NCI-H1436 treated with DMSO at 0.1 percent for 48 hours (cell line): Measurements from ENCODE around the gene RNF217.
"Not testable (repeated sequence)": the region's sequence is repeated elsewhere in the genome, so short reads cannot be mapped to it uniquely, and the experiment has no call there.

ENCODE experiments used
- DNase-seq: peaks from one replicate; lab custom pipeline; 2025; lab: John Stamatoyannopoulos, UW

The RNF217 gene

DNA sequence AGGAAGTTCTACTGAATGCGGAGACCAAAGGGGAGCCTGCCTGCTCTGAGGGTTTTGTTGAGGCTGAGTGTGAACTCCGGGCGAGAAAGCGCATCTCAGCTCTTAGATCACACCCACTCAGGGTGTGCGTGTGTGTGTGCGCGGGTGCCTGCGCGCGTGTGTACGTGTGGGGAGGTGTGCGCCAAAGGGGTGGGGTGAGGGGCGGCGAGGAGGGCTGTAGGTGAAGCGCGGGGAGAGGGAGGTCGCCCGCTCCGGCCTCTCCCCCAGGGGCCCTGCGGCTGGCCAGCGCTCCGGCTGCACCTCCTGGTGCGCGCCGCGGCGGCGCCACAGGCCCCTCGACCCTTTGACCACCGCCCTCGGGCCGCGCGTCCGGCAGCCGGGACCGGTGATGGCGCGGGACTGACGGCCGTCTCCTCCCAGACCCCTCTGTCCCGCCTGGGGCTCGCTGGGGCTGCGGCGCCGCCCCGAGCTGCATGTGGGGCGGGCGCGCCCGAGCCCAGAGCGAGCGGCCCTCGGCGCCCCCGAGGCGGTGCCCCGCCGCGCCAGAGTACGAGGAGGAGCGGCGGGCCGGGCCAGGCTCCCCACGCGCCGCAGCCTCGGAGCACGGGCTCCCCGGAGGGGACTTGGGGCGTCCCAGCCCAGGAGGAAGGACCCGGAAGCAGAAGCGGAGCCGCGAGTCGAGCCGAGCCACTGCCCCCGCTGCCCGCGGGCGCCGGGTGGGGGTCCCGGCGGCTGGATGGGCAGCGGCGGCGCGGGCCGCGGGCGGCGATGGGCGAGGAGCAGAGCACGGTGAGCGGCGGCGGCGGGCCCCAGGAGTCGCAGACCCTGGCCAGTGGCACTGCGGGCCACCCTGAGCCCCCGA, at the start of gene RNF217:
Gene RNF217 (plus strand): TSS at position 661 of the 862 bp plus-strand sequence. CDS start 108 bp downstream, at position 769.
- DNase-seq, result no peak

DNA sequence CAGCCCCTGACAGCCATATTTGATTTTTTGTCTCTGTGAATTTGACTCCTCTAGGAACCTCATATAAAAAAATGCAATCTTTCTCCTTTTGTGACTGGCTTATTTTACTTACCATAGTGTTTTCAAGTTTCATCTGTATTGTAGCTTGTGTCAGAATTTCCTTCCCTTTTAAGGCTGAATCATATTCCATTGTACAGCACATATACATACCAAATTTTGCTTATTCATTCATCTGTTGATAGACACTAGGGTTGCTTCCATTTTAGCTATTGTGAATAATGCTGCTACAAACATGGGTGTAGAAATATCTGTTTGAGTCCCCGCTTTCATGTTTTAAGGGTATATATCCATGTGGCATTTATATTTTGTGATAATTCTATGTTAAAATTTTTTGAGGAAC, 49.2 kb upstream of the RNF217 start:
- no peak for DNase-seq

DNA sequence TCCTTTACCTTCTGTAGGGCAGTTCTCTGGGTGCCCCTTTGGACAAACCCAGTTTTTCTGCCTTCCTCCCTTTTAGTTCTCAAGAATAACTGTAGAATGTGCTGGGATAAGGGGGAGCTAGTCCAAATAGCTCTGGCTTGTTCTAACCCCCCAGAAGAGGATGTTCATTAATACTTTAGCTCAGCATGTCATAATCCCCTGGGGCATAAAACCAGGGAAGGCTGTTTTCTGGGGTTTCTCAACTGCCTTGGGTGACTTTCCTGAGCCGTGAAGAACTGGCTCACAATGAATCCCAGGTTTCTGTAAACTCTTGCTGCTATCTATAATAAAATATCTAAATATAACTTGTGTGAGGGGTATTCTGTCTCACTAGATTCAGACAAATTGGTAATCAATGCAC, 44.5 kb upstream of the RNF217 start:
- no peak for DNase-seq

- DNase-seq, result not testable (repeated sequence)
Measured at GRCh38 chr6:124919703-124920102, 42.5 kb upstream of the RNF217 start.

GRCh38 chr6:124924333-124924759, 37.9 kb upstream of the RNF217 start:
- no peak for DNase-seq

- no peak for DNase-seq
Measured at GRCh38 chr6:124926435-124926834, 35.8 kb upstream of the RNF217 start.

GRCh38 chr6:124927806-124928205, 34.4 kb upstream of the RNF217 start:
- no peak for DNase-seq

GRCh38 chr6:124928851-124929250, 33.4 kb upstream of the RNF217 start:
- no peak for DNase-seq

DNA sequence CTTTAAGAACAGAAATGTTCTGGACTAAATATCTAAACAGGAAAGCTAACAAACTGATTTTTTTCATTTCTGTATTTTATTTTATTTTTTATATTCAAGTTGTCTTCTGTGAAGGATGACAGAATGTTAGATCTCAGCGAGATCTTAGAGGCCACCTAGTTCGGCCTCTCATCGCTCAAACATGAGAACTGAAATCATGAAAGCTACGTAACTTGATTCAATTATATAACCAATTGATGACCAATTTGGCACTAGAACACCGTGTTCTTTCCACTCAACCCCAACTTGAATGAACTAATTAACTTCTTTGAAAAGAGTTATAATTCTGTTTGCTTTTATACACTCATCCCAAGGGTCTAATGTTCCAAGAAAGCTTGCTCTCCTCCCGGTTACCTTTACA, 24.6 kb upstream of the RNF217 start:
- DNase-seq, result no peak

DNA sequence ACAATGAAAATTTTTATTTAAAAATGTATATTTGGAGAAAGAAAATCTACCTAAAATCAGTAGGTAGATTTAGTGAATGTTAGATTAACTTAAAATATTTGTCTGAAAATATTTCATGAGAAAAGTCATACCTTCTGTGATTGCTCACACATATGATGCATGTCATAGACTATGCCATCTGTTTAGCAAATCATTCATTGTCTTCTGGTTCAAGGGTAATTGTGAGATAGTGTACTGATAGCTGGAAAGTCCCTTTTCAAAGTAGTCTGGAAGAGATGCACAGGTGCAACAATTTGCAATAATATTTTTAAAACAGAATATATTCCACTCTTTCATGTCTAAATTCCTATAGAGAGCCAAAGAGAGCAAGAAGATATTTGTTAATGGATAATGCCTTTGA, 21.0 kb upstream of the RNF217 start:
- DNase-seq, result no peak

DNA sequence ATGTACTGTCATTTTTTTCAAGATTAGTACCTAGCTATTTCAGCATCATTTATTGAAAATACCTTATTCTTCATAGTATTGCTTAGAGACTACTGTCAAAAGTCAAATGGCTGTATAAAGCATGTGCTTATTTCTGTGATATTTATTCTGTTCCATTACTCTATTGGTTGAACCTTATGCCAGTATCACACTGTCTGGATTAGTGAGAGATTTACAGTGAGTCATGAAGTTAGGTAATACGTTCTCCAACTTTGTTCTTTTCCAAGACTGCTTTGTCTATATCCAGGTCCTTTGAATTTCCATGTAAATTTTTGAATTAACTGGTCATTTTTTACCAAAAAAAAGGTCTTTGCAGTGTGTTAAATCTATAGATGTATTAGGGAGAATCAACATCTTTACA, 18.6 kb upstream of the RNF217 start:
- DNase-seq, result no peak

GRCh38 chr6:124947971-124948451, 14.2 kb upstream of the RNF217 start:
- DNase-seq, result no peak

DNA sequence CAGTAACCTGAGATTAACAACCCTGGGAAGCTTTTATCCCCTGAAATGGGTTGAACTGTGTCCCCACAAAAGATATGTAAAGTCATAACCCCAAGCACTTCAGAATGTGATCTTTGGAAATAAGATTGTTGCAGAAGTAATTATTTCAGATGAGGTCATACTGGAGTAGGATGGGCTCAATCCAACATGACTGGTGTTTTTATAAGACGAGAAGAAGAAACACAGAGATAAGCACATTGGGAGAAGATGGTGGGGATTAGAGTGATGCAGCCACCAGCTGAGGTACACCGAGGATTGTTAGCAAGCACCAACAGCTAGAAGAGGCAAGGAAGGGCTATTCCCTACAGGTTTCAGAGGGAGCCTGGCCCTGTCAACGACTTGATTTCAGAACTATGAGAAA, 12.5 kb upstream of the RNF217 start:
- DNase-seq, result no peak

DNA sequence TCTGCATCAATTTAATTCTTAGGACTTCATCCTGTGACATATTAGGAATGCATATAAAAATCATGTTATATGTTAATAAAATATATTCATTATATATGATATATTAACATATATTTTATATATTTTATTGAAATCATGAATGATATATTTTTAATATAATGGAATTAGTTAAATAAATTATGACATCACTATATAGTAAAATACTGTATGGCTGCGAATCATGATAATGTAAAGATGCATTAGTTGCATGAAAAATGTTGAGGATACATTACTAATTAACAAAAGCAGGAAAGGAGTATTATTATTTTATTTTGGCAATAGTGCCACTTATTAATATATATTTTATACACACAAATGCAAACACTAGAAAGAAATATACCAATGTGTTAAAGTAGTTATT, 8.4 kb upstream of the RNF217 start:
- DNase-seq, result no peak

DNA sequence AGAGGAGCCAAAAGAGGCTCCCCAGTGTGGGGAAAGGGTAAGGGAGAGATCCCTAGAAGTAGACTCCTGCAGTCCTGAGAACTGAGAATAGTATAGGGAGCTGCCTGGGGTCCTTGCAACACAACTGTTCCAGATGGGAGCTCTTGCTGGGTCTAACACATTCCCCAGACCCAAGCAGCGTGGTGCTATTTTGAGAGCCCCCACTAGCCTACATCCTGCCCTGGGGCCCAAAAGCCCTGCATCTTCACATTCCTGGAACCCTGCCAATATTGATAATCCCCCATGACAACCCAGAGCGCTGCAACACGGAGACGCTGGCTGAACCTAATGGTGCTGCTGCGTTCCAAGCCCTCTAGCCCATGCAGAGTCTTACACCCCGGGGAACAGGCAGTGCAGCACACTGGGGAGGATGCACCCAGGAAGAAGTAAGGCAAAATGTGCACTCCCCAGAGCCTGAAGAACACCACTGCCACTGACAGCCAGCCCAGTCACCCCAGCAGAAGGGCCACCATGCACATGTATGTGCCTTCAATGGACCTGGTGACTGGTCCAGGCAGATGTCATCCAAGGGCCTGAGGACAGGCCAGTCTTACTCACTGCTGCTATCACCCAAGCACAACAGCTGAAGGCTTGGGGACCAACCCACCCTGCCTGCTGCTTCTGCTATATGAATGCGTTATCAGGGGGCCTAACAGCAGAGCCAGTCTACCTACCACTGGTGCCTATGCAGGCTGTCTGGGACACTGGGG, 7.0 kb upstream of the RNF217 start:
- no peak for DNase-seq

- no peak for DNase-seq
Measured at GRCh38 chr6:124956018-124956417, 6.2 kb upstream of the RNF217 start.

DNA sequence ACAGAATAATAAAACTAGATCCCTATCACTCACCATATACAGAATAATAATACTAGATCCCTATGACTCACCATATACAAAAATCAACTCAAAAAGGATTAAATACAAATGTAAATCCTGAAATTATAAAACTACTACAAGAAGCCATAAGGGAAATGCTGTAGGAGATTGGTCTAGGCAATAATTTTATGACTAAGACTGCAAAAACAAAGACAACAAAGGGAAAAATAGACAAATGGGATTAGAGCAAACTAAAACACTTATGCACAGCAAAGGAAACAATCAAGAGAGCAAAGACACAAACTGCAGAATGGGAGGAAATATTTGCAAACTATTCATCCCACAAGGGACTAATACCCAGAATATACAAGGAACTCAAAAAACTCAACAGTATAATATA, 4.1 kb upstream of the RNF217 start:
- no peak for DNase-seq

- no peak for DNase-seq
Measured at GRCh38 chr6:124958759-124959354, 3.4 kb upstream of the RNF217 start.

DNA sequence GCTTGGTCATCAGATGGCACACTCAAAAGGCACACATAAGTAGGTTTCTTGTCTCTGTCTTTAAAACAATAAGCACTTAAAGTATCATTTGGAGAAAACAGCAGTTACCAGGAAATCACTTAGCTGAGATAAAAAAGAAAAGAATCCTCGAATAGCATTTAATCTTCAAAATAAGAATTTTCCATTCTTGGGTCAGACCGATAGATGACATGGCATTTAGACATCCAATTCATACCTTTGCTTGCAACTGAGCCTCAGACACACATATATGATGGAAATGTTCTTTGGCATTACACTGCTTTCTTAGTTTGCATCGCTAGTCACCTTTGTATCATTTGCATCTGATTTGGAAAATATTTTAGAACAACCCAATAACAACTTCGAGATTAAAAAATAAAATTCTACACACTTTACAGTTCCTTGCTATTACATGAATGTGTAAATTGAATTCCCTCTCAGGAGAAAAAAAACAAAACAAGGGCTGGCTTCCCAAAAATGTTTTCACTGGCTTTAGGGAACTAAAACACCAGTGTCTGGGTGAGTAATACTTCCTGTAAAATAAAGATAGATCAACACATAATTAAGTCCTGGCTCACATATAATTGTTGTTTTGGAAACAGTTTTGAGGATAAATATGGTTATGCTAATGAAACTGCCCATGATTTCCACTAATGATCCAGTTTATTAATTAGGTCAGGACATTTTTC, 1.3 kb upstream of the RNF217 start:
- no peak for DNase-seq

DNA sequence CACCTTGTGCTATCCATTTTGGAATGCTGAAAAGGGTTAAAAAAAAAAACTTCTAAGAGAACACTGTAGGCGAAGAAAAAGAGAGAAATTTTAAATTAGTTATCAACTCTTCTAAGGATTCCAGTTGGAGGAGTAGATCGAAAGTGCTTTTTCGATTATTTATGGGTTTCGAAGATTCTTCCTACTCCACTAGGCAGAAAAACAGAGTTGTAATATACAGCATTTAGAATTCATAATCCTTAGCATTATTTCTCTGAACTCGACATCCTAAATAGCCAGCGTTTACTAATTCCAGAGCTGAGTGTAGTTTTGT, 817 bp upstream of the RNF217 start:
- no peak for DNase-seq

DNA sequence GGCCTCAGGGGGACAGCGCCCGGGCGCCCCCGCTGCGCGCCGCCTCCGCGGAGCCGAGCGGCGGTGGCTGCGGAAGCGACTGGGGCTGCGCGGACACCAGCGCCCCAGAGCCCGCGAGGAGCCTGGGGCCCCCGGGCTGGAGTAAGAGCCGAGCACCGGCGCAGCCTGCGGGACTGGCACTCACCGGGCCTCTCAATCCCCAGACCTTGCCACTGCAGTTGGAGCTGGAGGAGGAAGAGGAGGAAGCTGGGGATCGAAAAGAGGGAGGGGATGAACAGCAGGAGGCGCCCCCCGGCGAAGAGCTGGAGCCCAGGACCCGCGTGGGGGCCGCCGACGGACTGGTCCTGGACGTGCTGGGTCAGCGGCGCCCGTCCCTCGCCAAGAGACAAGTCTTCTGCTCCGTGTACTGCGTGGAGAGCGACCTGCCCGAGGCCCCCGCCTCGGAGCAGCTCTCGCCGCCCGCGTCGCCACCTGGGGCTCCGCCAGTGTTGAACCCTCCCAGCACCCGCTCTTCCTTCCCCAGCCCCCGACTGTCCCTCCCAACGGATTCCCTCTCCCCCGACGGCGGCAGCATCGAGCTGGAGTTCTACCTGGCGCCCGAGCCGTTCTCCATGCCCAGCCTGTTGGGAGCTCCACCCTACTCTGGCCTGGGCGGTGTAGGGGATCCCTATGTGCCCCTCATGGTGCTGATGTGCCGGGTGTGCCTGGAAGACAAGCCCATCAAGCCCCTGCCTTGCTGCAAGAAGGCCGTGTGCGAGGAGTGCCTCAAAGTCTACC, 590 bp downstream of the RNF217 start:
- no peak for DNase-seq

DNA sequence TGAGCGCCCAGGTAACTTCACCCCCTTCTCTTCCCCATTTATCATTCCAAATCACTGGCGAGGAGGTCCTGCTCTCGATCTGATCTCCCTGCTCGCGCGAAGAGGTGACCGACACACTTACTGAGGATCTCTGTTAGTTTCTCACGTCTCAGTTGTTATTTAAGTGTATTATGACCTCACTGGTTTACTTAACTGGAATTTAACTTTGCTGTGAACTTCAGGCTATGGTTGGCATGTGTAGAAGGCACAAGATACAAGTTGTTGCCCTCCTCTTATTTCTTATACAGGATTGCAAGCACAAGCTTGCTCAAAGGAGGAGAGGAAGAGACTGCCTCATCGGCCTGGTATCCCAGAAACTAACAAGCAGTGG, 1.2 kb downstream of the RNF217 start:
- no peak for DNase-seq
